Measurements from ENCODE around the gene IGF2.
"Not testable (repeated sequence)": the region's sequence is repeated elsewhere in the genome, so short reads cannot be mapped to it uniquely, and the experiment has no call there.

The IGF2 gene

GRCh38 chr11:2139123-2139521 lies at the start of gene IGF2:
IGF2 (minus strand) TSS chr11:2139389; CDS start chr11:2135523, 3,866 bp downstream.
- DNase-seq, result no peak

DNA sequence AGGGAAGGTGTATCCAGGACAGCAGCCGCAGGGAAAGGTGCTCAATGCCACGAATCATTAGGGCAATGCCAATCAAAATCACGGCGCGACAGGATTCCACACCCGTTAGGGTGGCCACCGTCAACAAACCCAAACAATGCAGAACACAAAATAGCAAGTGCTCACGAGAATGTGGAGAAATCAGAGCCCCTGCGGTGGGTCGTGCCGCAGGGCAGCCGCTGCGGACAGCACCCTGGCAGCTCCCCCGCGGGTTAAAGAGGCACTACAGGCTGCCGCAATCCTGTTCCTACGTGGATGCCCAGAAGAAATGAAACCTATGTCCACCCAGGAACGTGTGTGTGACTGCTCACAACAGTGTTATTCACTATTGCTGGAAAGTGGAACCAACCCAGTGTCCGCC lies 49.6 kb upstream of the IGF2 start:
- no peak for DNase-seq

DNA sequence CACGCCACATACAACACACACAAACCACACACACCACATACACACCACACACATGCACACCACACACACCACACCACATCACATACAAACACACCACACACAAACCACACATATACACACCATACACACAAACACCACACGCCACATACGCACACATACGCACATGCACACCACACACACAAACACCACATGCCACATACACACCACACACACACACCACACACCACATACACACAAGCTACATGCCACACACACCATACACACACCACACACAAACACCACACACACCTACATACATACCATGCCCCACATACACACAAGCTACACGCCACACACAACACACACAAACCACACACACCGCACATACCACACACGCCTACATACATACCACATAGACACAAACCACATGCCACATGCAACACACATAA lies 48.1 kb upstream of the IGF2 start:
- no peak for DNase-seq

GRCh38 chr11:2186669-2187279 lies 47.6 kb upstream of the IGF2 start:
- DNase-seq, result no peak

GRCh38 chr11:2185324-2186085 lies 46.3 kb upstream of the IGF2 start:
- DNase-seq, result no peak

DNA sequence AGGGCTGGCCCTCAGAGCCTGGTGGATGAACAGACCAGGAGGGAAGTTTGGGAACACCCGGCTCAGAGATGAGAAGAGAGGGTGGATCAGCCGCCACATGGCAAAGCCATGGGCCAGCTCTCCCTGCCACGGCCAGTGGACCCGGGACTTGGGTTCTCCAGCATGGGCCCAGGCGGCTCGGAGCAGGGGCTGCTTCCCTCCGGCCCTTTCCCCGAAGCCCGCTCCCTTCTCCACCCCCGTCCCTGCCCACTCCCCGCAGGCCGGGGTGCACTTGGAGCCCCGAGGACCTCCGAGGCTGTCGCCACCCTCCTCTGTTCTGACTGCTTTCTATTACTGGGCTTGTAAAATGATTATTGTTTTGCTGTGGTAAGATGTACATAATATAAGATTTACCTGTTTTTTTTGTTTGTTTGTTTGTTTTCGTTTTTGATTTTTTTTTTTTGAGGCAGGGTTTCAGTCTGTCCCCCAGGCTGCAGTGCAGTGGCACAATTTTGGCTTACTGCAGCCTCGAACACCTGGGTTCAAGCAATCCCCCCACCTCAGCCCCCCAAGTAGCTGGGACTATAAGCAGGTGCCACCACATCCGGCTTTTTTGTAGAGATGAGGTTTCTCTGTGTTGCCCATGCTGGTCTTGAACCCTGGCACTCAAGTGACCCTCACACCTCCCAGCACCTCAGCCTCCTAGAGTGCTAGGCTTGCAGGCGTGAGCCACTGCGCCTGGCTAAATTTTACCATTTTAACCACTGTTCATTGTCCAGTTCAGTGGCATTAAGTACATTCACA lies 43.7 kb upstream of the IGF2 start:
- DNase-seq, result no peak

DNA sequence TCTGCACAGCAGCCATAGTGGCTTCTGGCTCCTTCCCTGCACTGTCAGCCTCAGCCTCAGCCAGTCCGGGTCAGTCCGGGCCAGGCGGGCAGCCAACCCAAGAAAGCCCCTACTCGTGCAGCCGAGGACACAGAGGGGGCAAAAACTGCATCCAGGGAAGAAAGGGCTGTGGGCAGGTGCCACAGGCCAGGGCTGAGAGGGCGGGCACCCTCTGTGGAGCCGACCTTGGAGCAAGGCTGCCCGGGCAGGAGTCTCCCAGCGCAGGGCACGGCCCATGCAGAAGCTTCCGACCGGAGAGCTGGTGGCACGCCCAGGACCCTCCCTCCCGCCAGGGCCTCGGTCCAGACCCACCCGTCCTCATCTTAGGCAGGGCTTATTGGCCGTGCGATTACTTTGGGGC lies 42.9 kb upstream of the IGF2 start:
- no peak for DNase-seq

DNA sequence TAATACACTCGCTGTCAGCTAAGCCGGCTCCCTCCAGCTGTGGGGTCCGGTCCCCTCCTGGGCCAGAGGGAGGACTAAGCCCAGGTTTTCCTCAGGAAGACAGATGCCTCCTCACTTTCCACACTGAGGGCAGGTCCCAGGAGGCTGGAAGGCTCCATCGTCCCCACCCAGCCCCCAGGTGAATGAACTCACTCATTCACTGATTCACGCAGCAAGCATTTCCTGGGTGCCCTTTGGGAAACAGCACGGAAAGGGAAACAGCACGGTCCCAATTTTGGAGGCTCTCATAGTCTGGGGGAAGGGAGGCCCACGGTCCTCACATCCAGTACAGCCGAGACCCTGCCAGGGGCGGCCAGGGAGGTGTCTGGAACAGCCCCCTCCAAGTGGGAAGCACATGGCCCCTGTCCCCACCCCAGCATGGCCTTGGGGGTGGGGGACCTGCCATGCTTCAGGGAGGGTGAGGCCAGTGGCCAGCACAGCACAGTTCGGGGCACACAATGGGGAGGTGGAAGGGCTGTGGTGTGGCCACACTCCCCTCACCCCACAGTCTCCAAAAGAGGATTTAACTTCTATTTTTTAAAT lies 41.7 kb upstream of the IGF2 start:
- peak; percentile 37 for DNase-seq

DNA sequence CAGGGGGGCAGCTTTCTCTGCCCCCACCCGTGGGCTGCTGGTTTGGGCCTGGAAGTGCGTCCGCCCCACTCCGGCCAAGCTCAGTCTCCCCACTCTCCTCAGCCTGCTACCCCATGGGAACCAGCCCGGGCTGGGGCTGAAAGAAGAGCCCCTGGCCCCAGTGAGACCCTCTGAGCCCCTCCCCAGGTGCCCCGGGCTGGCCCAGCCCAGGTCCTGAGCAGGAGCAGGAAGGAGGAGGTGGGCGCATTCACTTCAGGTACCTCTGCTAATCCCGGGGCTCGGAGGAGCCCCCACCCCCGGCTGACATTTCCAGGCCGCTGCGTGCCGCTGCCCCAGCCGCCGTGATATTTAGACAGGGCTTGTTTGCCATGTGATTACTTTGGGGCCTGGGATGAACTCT lies 41.2 kb upstream of the IGF2 start:
- no peak for DNase-seq

GRCh38 chr11:2179516-2179915 lies 40.3 kb upstream of the IGF2 start:
- no peak for DNase-seq

DNA sequence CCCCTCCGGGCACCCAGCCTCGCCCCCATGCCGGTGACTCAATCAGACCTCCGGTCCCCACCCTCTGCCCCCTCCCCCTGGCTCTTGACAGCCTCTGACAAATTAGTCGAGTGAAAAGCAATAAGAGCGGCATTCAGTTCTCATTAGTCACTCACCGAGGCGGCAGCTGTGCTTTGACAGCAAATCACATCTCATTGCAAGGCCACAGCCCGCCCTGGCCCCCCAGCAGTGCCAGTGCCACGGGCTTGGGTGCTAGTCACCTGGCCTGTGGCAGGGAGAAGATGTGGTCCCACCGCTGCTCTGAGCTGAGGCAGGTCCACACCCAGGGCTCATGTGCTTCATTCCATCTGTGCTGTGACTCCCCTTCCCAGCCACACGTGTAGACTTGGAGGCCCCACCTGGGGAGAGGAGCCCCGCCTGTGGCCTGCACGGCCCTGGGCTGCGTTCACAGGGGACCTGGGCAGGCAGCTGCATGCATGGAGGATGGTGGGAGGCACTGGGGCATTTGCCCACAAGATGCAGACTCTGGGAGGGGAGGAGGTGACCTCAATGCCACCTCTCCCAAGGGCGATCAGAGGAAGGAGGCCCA lies 39.8 kb upstream of the IGF2 start:
- peak; percentile 72 for DNase-seq

DNA sequence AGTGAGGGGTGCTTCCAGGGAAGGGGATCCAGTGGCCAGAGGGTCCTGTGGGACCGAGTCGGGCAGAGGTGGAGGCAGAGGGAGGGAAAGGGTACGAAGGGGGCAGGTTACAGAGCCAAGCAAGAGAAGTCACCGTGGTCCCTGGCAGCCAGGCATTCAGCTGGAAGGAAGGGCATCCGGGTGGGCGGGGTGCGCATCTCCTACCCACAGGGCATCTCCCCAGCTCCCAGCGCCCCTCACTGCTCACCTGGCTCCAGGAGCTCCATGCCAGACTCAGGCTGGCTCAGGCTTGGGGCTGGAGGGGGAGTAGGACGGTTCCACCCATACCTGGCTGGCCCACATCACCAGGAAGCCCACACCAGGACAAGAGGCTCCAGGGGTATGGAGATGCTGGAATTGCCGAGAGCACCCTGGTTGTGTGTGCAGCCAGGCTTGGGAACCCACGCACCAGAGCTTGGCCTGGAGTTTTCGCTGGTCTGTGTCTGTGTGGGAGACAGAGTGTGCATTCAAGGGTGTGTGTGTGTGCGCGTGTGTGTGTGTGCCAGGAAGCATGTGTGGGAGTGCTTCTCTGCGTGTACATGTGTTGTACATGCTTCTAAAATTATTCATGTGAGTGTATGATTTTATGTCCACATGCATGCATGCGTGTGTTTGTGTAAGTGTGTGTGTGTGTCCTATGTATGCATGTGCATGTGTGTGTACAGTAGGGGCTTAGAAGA lies 39.0 kb upstream of the IGF2 start:
- DNase-seq, result not testable (repeated sequence)

GRCh38 chr11:2177076-2177475 lies 37.9 kb upstream of the IGF2 start:
- DNase-seq, result no peak

- DNase-seq, result no peak
Observed at GRCh38 chr11:2176389-2176900, 37.3 kb upstream of the IGF2 start.

GRCh38 chr11:2175659-2176058 lies 36.5 kb upstream of the IGF2 start:
- peak; percentile 64 for DNase-seq

GRCh38 chr11:2174361-2174760 lies 35.2 kb upstream of the IGF2 start:
- no peak for DNase-seq

DNA sequence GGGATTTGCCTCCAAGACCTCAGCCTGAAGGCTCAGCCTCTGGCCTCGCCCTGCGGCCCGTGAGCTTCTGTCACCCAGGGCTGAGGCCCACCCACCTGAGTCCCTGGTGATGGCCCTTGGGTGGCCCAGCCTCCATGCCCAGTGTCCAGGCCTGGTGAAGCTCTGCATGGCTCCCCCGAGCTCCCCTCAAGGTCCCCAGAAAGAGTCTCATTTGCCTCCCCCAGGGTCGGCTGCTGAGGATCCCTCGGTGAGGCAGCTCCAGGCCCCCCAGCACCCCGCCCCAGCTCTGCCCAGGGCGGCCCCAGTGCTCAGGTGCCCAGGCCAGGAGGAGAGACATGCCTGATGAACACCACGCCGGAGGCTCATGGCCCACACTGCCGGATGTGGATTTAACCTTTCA lies 34.6 kb upstream of the IGF2 start:
- no peak for DNase-seq

DNA sequence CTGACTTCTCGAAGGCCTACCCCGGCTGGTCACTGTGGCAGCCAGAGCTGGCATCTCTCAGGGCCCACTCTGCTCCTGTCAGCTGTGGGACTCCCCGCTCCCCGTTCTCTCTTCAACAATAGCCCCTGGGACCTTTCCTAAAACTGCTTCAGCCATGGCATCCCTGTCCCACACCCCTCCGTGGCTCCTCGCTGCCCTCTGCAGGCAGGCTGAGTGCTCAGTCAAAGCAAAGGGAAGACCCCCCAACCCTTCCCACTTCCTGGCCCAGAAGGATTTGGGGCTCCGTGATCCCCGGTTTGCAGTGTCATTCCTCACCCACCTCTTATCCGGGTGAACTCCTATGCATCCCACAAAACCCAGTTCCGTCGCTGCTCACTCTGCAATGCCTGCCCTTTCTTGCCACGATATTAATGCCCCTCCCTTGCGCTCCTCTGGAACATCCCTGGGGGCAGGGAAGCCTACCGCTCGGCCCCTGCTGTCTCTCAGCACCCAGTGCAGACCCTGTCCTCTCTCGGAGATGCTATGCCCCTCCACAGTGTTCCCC lies 34.0 kb upstream of the IGF2 start:
- no peak for DNase-seq

DNA sequence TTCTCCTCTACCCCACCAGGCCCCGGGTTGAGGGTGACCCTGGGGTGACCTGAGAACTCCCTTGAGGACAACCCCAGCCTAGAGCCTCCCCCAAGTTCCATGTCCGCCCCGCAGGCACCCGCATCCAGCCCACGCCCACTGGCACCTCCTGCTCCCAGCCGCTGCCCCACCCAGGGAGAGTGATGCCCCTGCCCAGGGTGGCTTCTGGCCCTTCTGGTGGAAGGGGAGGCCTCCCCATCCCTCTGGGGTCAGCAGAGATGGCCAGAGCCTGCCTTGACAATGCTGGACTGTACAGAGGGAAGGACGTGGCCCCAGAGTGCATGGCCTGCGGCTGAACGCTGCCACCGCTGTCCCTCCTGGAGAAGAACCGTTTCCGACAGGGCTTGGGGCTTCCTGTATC lies 33.5 kb upstream of the IGF2 start:
- no peak for DNase-seq

GRCh38 chr11:2171591-2172003 lies 32.4 kb upstream of the IGF2 start, which contains the start of gene TH:
TH (minus strand) TSS chr11:2171815; CDS start chr11:2171786, 29 bp downstream.
- DNase-seq, result no peak
